ENCODE measurements around the gene PTGER2. TPM values are rescaled to one million over a fixed set of nuclear protein-coding genes. Genes with fewer than 3 reads are reported as not detected.

Gene PTGER2, protein sequence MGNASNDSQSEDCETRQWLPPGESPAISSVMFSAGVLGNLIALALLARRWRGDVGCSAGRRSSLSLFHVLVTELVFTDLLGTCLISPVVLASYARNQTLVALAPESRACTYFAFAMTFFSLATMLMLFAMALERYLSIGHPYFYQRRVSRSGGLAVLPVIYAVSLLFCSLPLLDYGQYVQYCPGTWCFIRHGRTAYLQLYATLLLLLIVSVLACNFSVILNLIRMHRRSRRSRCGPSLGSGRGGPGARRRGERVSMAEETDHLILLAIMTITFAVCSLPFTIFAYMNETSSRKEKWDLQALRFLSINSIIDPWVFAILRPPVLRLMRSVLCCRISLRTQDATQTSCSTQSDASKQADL
- total RNA-seq: 0.97 and 1.1 TPM in 2 replicates

GRCh38 chr14:52313903-52314594, at the start of gene PTGER2:
Gene PTGER2 (plus strand): TSS chr14:52314312. CDS start chr14:52314549, 237 bp downstream.

GRCh38 chr14:52267501-52268278, 46.4 kb upstream of the PTGER2 start, which contains the start of gene PTGDR:
Gene PTGDR (plus strand): TSS chr14:52267698. CDS start chr14:52267815, 117 bp downstream.

Other genes starting within 250 kb of the PTGER2 start
- 214 and 291 TPM in 2 replicates for gene NID2, start 245.3 kb upstream of the PTGER2 start, total RNA-seq
- 0.16 TPM in 1 of 2 replicates, not detected in the other for gene PTGDR, start 46.6 kb upstream of the PTGER2 start, total RNA-seq
- 3.6 and 5.5 TPM in 2 replicates for gene TXNDC16, start 238.2 kb downstream of the PTGER2 start, total RNA-seq
- gene GPR137C, start 238.5 kb downstream of the PTGER2 start, total RNA-seq: 0.12 and 0.49 TPM in 2 replicates